ENCODE data around the gene DDIT4. TPM values are rescaled to one million over a fixed set of nuclear protein-coding genes. Genes with fewer than 3 reads are reported as not detected.

Gene DDIT4
- 432 and 503 TPM in 2 replicates for total RNA-seq

GRCh38 chr10:72273410-72274212, at the start of gene DDIT4:
Gene DDIT4 (plus strand): TSS chr10:72273924. CDS start chr10:72274217, 293 bp downstream.

Other genes starting within 250 kb of the DDIT4 start
- 0.26 and 0.69 TPM in 2 replicates for gene SPOCK2, start 185.4 kb upstream of the DDIT4 start, total RNA-seq
- gene ANAPC16, start 57.9 kb upstream of the DDIT4 start, total RNA-seq: 50.8 and 53.4 TPM in 2 replicates
- 27.3 and 29.1 TPM in 2 replicates for gene ASCC1, start 57.6 kb upstream of the DDIT4 start, total RNA-seq
- 36.7 and 42.7 TPM in 2 replicates for gene DNAJB12, start 81.0 kb downstream of the DDIT4 start, total RNA-seq